ENCODE data around the gene NUAK1.

NUAK1 gene

GRCh38 chr12:106080041-106080790 is 58.5 kb downstream of the NUAK1 start:
- DNase-seq: no peak

DNA sequence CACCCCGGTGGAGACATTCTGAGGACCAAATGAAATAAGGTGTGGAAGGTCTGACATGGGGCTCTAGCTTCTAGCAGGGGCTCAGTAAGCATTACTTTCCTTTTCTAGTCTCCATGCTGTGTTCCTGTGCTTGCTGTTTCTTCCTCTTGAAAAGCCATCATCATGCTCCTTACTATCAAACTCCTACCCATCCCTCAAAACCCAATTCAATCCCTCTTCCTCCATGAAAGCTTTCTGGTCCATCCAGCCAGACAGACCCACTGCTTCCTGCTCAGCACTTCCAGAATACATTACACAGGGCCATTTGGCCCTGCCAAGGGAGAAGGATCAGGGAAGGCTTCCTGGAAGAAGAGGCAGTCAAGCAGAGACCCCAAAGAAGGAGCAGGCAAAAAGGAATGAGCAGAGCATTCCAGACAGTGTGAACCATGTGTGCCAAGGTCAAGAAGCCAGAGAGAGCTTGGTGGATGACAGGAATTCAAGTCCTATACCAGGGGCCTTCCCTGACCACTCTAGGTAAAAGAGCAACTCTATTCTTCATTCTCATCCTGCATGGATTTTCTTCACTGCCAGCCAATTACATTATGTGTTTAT is 59.5 kb downstream of the NUAK1 start:
- no peak for DNase-seq

DNA sequence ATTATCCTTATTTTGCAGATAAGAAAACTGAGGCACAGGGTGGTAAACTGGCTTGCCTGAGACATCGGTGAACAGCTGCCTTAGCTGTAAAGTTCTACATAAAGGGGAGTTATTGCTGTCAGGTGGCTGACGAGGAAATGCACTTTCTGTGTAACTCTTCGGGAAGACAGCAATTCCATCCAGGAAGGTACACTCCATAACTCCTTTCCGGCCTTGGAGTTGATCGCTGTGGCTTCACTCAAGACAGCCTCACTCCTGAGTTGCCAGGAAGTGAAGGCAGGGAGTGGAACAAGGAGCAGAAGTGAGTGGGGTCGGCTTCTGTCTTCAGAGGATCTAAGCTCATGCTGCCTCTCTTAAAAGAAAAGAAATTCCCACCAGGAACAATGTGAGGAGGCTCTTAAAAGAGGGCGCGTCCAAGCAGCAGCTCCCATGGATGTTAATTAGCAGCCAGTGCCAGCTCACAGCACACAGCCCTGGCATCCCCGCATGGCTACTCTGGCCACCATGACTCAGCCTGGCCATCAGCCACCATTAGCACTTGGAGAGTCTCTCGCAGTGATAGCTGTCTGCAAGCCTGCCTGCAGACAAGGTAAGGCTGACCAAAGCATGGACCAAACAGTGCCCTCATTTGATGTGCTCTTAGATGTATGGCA is 60.3 kb downstream of the NUAK1 start:
- DNase-seq: peak; percentile 43

- no peak for DNase-seq
Observed at GRCh38 chr12:106074706-106075392, 63.9 kb downstream of the NUAK1 start.

DNA sequence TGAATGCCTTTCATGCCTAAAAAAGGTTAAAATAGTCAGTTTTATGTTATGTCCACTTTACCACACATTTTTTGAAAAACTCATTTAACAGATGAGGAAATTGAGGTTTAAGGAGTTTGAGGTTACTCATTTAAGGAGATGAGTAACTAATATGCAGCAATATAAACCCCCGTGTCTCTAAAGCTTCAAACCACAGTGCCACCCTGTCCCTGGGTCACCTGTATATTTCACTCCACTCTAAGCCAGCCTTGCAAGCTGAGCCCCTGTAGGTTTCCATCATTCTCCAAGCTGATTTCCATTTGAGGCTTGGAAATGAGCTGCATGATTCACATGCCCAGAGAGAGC is 64.4 kb downstream of the NUAK1 start:
- no peak for DNase-seq

DNA sequence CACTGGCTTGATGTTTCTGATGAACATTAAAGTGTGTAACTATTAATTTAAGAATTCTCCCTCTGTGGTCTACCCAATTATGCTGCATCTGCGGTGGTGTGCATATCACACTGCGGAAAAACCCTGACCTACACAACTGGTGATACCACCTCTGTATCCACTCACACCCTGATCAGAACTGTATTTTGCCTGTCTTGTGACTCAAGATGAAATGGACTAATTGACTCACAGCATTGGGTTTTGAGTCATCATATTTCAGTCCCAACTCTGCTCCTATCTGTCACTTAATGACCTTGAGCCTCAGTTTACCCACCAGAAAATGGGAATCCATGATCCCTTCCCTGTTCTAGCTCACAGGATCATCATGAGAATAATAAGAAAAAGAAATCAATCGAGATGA is 65.6 kb downstream of the NUAK1 start:
- no peak for DNase-seq

- no peak for DNase-seq
Observed at GRCh38 chr12:106072751-106073150, 66.0 kb downstream of the NUAK1 start.

DNA sequence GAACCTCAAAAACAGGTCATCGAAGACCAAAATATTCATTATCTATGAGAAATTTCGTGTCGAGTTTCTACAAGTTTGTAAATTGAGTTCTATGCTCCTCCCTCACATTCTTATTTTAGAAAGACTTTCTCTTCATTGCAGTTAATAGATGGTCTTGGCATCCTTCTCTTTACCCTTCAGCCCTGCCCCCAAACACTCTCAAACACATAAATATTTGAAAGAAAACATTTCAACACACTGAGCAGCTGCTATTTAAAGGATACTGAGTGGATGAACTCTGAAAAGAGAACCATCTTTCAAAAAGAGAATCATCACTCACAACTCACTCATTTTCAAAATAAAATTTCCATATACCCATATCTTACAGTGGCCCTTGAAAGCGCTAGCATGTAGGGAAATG is 67.1 kb downstream of the NUAK1 start:
- no peak for DNase-seq

GRCh38 chr12:106070611-106071010 is 68.1 kb downstream of the NUAK1 start:
- peak; percentile 31 for DNase-seq

- peak; percentile 68 for DNase-seq
Observed at GRCh38 chr12:106070147-106070546, 68.6 kb downstream of the NUAK1 start.

GRCh38 chr12:106068296-106068695 is 70.5 kb downstream of the NUAK1 start:
- peak; percentile 30 for DNase-seq

GRCh38 chr12:106067606-106068205 is 71.0 kb downstream of the NUAK1 start:
- no peak for DNase-seq

DNA sequence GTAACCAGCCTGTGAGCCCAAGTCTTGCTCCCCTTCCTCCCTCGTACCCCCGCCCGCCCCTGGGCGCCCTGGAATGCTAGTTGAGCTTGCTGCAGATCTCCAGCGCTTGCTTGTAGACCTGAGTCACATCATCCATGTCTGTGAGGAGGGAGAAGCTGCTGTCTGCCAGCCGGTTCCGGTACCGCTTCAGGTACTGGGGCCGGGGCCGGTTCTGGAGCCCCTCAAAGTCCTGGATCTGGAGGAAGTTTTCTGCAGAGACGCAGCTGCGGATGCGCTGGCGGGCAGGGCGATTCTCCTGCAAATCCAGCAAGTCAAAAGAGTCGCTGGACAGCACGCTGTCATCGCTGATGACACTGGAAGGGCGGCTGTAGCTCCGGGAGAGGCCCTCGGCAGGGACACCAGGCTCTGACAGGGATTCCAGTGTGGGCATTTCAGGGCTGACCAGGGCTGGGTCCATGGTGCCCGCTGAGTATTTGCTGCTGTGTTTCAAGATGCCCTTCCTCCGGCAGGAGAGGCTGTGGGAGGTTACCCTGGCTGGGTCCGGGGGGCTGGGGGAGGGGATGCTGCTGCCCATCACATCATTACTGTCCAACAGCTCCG is 71.9 kb downstream of the NUAK1 start:
- no peak for DNase-seq

GRCh38 chr12:106066051-106066705 is 72.6 kb downstream of the NUAK1 start:
- no peak for DNase-seq

GRCh38 chr12:106065506-106065905 is 73.2 kb downstream of the NUAK1 start:
- no peak for DNase-seq

DNA sequence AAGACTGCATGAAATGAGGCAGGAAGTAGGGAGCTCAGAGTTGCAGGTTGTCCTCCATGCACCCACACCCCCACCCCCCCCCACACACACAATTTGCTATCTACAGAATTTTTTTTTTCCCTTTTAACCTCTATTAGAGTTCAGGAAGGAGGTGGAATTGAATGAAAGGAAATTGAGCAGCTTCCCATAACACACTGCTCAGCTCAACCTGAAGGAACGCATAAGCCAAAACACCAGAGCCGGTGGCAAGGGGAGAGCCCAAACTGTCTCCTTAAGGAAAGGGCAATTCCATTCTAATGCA is 74.1 kb downstream of the NUAK1 start:
- no peak for DNase-seq

DNA sequence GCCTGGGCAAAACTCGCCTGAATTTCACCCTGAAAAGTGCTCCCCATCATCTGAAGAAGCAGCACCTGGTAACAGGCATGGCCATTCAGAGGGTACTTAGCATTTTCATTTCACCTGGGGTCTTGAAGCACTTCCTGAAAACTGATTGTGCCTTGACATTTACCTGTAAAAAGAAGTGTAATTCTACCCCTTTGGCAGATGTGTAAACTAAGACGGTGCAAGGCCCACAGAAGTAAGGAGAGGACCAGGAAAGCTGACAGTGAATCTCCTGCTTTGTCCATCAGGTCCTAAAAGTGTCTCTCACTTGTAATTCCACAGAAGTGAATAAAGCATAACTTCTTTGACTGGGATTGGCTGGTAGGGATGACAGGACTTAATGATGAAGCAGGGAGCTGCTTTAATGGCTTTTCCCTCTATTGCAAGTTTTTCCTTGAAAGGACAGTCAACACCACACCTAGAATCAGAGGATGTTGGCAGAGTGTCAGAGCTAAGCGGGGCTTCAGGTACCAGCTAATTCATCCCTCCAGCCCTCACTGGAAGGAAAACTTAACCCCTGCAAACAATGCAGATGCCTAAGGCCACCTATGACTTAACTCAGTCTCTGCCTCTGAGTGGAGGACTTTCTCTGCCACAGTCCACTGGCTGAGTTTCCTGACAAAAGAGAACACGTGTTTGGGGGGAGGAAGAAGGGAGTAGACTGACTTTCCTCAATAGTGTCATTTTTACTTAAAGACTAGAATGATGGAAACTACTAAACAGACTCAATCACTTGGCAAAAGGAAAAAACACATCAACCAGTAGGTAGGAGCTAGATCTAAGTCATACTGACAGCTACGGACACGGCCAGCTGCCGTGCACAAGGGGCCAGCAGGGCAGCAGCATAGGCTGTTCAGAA is 74.7 kb downstream of the NUAK1 start:
- no peak for DNase-seq

DNA sequence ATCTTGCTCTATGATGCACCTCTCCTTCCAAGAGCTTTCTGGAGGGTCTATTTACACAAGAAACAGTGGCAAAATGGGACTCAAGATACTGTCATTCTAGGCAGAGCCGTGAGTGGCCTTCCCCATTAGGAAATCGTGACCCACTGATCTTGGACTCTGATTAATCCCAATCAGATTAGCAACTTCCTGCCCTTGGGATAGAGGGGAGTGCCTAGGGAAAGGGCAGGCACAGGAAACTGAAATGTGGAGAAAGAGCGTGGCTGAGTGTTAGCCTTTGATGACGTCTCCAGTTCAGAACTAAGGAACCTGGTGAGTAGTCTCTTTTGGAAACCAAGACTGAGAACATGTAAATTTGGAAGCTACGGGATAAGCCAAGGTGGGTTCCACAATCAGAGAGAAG is 76.1 kb downstream of the NUAK1 start:
- no peak for DNase-seq

DNA sequence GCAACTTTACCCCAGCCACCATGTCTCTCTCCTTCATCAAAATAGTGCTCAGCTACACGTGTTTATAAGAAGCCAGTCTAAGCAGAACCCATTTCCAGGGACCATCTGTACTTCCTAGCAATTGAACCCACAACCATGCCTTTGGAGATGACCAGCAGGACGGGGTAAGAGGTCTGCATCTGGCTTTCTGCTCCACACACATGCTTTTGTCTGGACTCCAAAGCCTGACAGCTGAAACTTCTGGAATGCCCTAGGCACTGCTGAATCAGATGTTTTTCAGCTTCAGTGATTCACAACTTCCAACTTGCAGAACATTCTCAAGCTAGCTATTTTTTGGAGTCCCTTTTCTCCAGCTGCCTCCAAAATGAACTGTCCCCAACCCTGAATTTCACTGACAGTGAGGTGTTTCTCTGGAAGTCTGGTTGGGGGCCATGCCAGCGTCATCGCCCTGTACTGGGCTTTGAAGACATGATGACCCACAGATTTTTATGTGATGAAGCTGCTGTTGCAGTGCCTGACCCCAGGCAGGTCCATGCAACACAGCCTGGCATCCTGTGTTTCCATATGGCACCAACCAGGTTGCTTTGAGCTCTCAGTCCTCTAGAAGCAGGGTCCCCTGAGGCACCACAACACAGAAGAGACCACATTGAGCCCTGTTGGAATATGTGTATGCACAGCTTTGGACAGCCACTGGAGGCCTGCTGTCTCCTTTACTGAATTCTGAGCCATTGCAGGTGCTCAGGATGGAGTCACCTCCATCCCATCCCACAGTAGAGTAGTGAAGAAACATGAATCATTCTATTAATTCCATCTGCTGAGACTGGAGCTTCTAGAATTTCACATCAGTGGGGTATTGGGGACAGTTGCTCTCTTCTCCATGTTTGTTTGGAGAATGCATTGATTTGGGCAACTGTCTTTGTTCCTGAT is 80.2 kb downstream of the NUAK1 start:
- DNase-seq: no peak

- no peak for DNase-seq
Observed at GRCh38 chr12:106054049-106054448, 84.7 kb downstream of the NUAK1 start.
